PFSK-1 (cell line): ENCODE data around the gene PLIN3.

ENCODE experiments used
- FOXP2 ChIP-seq: optimal IDR thresholded peaks from 2 replicates; pipeline ENCODE3; 2011; ENCODE audit warnings: borderline replicate concordance, control low read depth, inconsistent platforms; ENCODE audit not compliant: insufficient read depth; ENCODE audit errors: extremely low read length, extremely low read depth
- POLR2AphosphoS5 ChIP-seq: IDR thresholded peaks from 2 replicates; pipeline ENCODE4 v1.6.1; 2012; ENCODE audit warnings: low read depth, mild to moderate bottlenecking, control low read depth, low read length, moderate library complexity
- REST ChIP-seq, 2 experiments: IDR thresholded peaks; 2 replicates each; pipeline versions ENCODE4 v1.6.1 to v1.8.0; 2011 to 2012; ENCODE audit warnings: low read depth in 2 of 2, low read length in 2 of 2, control low read depth in 1 of 2, inconsistent platforms in 1 of 2, mild to moderate bottlenecking in 1 of 2, moderate library complexity in 1 of 2; ENCODE audit not compliant: insufficient read depth in 1 of 2
- SIN3A ChIP-seq: IDR thresholded peaks from 2 replicates; pipeline ENCODE4 v1.6.1; 2012; ENCODE audit warnings: mild to moderate bottlenecking, low read length, moderate library complexity, borderline replicate concordance; ENCODE audit not compliant: insufficient read depth
- TAF1 ChIP-seq: IDR thresholded peaks from 2 replicates; pipeline ENCODE4 v1.6.1; 2012; ENCODE audit warnings: low read length, control low read depth, borderline replicate concordance; ENCODE audit not compliant: insufficient read depth

PLIN3 gene

DNA sequence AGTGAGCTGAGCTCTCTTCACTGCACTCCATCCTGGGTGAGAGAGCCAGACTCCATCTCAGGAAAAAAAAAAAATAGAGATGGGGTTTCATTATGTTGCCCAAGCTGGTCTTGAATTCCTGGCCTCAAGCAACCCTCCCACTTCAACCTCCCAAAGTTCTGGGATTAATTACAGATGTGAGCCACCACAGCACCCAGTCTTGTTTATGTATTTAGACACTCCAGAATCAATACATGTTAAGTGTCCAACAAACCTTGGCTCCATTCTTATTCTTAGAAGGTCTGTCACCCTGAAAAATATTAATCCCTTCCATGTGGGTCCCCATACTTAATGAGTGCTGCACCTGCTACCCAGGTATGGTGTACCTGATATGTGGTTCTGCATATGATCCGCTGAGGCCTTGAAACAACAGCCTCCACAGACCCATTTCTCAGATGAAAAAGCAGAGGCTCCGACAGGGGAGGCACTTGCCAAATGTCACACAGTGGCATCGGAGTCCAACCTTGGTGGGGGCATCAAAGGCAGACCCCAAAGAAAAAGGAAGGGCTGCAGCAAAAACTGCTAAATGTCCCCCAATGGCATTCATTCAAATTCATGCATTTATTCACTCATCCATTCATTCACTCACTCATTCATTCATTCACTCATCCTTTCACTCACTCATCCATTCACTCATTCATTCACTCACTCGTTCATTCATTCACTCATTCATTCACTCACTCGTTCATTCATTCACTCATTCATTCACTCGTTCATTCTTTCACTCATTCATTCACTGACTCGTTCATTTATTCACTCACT lies 52.6 kb downstream of the PLIN3 start:
- no peak for TF ChIP-seq TAF1
- TF ChIP-seq REST (IDR thresholded peaks at IDR 0.05; ENCODE audit: insufficient read depth in 1 of 2, low read depth in 2 of 2, low read length in 2 of 2): no peak
- TF ChIP-seq POLR2AphosphoS5: no peak; the same call in 1 of the 2 replicates
- no peak for TF ChIP-seq SIN3A
- TF ChIP-seq FOXP2: no peak

DNA sequence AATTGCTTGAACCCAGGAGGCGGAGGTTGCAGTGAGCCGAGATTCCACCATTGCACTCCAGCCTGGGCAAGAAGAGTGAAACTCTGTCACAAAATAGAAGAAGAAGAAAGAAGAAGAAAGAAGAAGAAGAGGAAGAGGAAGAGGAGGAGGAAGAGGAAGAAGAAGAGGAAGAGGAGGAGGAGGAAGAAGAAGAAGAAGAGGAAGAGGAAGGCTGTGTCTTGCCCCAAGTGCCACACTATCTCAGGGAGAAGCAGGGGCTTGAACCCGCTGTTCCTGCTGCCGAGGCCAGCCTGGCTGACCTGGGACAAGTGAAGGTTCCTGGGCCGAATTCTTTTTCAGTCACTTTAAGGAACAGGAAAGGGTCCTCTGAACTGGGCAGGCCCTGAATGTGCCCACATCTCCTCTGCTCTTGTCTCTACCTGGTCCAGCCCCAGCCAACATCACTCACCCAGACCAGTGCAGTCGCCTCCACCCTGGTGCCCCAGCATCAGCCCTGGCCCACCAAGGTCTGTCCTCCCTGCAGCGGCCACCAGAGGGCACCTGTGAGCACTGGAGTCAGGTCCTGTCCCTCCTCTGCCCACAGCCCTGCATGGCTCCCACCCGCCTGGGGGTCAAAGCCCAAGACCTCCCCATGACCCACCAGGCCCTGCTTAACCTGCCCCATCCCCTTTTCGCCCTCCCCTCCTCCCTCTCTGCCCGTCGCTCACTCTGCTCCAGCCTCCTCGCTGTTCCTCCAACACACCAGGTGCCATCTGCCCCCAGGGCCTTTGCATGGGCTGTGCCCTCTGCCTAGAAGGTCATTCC lies 55.9 kb downstream of the PLIN3 start:
- TF ChIP-seq REST (IDR thresholded peaks at IDR 0.05; ENCODE audit: insufficient read depth in 1 of 2, low read depth in 2 of 2, low read length in 2 of 2) (no peak), FOXP2 (no peak), TAF1 (no peak), SIN3A (no peak), POLR2AphosphoS5 (no peak)

GRCh38 chr19:4807188-4807587 lies 60.3 kb downstream of the PLIN3 start:
- TF ChIP-seq FOXP2 (no peak), SIN3A (no peak), REST (IDR thresholded peaks at IDR 0.05; ENCODE audit: insufficient read depth in 1 of 2, low read depth in 2 of 2, low read length in 2 of 2) (no peak), TAF1 (no peak), POLR2AphosphoS5 (no peak)

DNA sequence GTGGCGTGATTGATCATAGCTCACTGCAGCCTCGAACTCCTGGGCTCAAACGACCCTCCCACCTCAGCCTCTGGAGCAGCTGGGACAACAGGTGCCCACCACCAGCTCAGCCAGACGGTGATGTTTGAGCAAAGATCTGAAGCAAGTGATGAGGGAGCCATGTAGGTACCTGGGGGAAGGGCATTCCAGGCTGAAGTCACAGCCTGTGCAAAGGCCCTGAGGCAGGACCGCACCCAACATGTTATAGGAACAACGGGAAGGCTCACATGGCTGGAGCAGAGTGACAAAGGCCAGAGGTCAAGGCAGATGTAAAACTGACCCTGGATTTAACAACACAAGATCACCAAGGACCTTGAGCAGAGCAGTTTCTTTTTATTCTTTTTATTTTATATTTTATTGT lies 61.1 kb downstream of the PLIN3 start:
- TF ChIP-seq TAF1: no peak

DNA sequence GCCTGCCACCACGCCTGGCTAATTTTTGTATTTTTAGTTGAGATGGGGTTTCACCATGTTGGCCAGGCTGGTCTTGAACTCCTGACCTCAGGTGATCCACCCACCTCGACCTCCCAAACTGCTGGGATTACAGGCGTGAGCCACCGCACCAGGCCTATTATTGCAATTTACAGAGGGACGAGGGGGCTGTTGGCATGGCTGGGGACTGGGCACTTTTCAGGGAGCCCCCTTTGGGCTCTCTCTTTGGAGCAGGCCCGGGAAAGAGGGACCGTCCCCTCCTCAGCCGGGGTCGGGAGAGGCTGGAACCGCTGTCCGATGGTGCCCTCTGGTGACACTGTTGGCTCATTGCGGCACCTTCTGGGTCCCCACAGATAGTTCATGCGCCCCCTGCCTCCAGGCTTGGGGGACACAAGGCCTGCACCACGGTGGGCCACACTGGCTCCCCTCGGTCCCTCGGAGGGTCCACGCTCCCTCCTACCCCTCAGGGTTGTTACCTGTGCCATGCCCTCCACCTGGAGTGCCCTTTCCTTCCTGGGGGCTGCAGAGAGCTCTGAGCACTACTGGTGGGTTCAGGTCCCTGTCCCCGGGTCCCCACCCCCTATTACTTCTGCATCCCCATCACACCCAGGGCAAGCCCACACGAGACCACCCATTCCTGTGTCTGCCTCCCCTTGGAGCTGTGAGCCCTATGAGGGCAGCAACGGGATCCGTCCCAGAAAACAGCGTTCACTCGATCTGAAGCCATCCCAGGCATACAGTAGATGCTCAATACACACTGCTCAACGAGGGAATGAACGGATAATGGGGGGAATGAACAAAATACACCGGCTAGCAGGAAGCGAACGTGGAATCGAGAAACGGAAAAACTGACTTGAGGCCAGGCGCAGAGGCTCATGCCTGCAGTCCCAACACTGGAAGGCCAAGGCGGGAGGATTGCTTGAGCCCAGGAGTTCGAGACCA lies 63.5 kb downstream of the PLIN3 start:
- TF ChIP-seq TAF1 (no peak), FOXP2 (peak; percentile 71), REST (IDR thresholded peaks at IDR 0.05; ENCODE audit: insufficient read depth in 1 of 2, low read depth in 2 of 2, low read length in 2 of 2) (0 out of 4 replicates have a peak, but pooled peaks of 1 of the 2 experiments have one; percentile 12), POLR2AphosphoS5 (no peak)
